ENCODE measurements around the gene AAK1.

The AAK1 gene

DNA sequence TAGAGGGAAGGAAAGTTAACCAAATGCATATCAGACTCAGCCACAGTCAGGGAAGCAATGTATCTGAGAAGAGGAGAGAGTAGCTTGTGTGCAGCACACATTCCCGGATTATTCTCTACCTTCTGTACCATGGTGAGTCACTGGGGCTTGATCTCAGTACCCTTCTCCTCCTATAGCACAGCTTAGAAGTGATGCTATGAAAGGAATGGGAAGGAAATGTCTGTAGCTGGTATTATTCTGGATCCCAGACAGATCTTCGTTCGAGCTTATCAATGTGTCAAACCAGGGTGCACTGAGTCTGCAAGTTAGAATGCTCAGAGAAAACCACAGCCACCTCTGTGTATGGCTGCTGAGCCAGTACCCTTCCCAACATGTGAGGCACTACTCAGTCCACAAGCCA, 118.3 kb downstream of the AAK1 start:
- Histone ChIP-seq H3K27ac (ENCODE audit: poor library complexity, severe bottlenecking) (no peak overlapping the region), H3K9me3 (ENCODE audit: severe bottlenecking) (no peaks in the 10 kb centered on the region), H3K4me1 (ENCODE audit: insufficient read depth, poor library complexity, severe bottlenecking) (no peaks in the 10 kb centered on the region), H3K4me3 (ENCODE audit: severe bottlenecking) (no peak overlapping the region), H3K36me3 (ENCODE audit: low read depth) (peaks cover 11% of the 10 kb centered on the region), H3K27me3 (ENCODE audit: insufficient read depth, poor library complexity, severe bottlenecking) (no peaks in the 10 kb centered on the region)
- DNase-seq (ENCODE audit: low spot score) (no peak), ATAC-seq (ENCODE audit: low read depth) (no peak)
- TF ChIP-seq, protein P1, sequence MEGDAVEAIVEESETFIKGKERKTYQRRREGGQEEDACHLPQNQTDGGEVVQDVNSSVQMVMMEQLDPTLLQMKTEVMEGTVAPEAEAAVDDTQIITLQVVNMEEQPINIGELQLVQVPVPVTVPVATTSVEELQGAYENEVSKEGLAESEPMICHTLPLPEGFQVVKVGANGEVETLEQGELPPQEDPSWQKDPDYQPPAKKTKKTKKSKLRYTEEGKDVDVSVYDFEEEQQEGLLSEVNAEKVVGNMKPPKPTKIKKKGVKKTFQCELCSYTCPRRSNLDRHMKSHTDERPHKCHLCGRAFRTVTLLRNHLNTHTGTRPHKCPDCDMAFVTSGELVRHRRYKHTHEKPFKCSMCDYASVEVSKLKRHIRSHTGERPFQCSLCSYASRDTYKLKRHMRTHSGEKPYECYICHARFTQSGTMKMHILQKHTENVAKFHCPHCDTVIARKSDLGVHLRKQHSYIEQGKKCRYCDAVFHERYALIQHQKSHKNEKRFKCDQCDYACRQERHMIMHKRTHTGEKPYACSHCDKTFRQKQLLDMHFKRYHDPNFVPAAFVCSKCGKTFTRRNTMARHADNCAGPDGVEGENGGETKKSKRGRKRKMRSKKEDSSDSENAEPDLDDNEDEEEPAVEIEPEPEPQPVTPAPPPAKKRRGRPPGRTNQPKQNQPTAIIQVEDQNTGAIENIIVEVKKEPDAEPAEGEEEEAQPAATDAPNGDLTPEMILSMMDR (IDR thresholded peaks at IDR 0.05; ENCODE audit: poor library complexity, severe bottlenecking) = no peak

DNA sequence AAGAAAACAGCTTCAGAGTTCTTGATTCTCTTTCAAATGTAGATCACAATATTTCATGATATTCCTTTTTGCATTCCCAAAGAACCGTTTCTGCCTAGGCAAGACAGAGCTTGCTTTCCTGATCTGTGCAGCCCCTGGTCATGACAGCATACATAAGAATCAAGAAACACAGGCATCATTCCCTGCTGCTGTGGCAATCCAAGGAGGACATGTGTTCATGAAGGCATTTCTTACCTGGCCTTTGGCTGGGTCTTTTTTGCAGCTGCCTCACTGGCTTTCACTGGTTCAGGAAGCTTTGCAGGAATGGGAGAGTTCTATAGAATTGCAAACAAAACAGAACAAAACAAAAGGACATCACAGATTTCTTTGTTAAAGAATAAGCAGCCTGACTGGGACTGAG, 118.7 kb downstream of the AAK1 start:
- H3K9me3 ChIP-seq (ENCODE audit: severe bottlenecking) = no peaks in the 10 kb centered on the region
- no peak for ATAC-seq (ENCODE audit: low read depth)
- TF ChIP-seq, protein P1 (IDR thresholded peaks at IDR 0.05; ENCODE audit: poor library complexity, severe bottlenecking) = no peak
- no peak for DNase-seq (ENCODE audit: low spot score)
- peaks cover 10% of the 10 kb centered on the region for H3K36me3 ChIP-seq (ENCODE audit: low read depth)
- H3K27me3 ChIP-seq (ENCODE audit: insufficient read depth, poor library complexity, severe bottlenecking) = no peaks in the 10 kb centered on the region
- no peak overlapping the region for H3K4me3 ChIP-seq (ENCODE audit: severe bottlenecking)
- no peaks in the 10 kb centered on the region for H3K4me1 ChIP-seq (ENCODE audit: insufficient read depth, poor library complexity, severe bottlenecking)
- H3K27ac ChIP-seq (ENCODE audit: poor library complexity, severe bottlenecking) = no peak overlapping the region

DNA sequence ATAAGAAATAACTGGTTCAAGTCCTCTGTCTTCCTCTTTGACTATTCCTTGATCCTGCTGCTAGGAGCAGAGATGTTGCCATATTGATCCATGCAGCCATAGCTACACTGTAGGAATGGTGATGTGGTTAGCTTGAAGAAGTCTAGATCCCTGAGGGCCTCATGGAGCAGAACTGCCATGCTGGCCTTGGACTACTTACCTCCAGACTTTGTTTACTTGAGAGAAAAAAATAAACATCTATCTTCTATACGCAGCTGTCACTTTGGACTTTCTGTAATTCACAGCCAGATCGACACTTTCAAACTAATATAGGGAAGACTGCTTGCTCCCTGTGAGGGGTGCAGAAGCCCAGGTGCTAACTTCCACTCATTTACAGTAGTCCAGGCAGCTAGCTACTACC, 121.8 kb downstream of the AAK1 start:
- H3K4me3 ChIP-seq (ENCODE audit: severe bottlenecking) = no peak overlapping the region
- H3K27me3 ChIP-seq (ENCODE audit: insufficient read depth, poor library complexity, severe bottlenecking) = no peaks in the 10 kb centered on the region
- ATAC-seq (ENCODE audit: low read depth) (no peak), DNase-seq (ENCODE audit: low spot score) (no peak)
- H3K4me1 ChIP-seq (ENCODE audit: insufficient read depth, poor library complexity, severe bottlenecking) = peaks cover 18% of the 10 kb centered on the region
- H3K9me3 ChIP-seq (ENCODE audit: severe bottlenecking) = no peaks in the 10 kb centered on the region
- H3K27ac ChIP-seq (ENCODE audit: poor library complexity, severe bottlenecking) = no peak overlapping the region
- TF ChIP-seq, protein P1 (IDR thresholded peaks at IDR 0.05; ENCODE audit: poor library complexity, severe bottlenecking) = no peak
- peaks cover 3% of the 10 kb centered on the region for H3K36me3 ChIP-seq (ENCODE audit: low read depth)

DNA sequence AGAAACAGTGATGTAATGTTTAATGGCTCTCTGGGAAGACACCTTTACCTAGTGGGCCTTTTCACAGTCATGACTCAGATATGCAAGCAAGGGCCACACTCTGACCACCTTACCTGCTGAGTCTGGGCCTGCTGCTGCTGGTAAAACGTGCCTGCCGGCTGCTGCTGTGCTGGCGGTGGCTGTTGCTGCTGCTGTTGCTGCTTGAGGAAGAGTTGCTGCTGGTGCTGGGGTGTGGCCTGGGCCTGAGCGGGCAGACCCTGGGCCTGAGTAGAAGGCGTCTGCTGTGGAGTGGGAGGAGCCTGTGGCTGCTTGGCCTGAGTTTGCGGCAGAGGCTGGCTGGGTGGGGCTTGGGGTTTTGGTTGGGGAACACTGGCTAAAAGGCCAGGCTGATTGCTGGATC, 124.7 kb downstream of the AAK1 start:
- TF ChIP-seq, protein P1 (IDR thresholded peaks at IDR 0.05; ENCODE audit: poor library complexity, severe bottlenecking) = no peak
- no peaks in the 10 kb centered on the region for H3K27me3 ChIP-seq (ENCODE audit: insufficient read depth, poor library complexity, severe bottlenecking)
- H3K4me1 ChIP-seq (ENCODE audit: insufficient read depth, poor library complexity, severe bottlenecking) = peaks cover 18% of the 10 kb centered on the region
- no peak overlapping the region for H3K4me3 ChIP-seq (ENCODE audit: severe bottlenecking)
- H3K9me3 ChIP-seq (ENCODE audit: severe bottlenecking) = no peaks in the 10 kb centered on the region
- DNase-seq (ENCODE audit: low spot score) (peak; percentile 87), ATAC-seq (ENCODE audit: low read depth) (peak; percentile 97)
- H3K27ac ChIP-seq (ENCODE audit: poor library complexity, severe bottlenecking) = peak overlapping the region; percentile 37
- peaks cover 4% of the 10 kb centered on the region for H3K36me3 ChIP-seq (ENCODE audit: low read depth)

DNA sequence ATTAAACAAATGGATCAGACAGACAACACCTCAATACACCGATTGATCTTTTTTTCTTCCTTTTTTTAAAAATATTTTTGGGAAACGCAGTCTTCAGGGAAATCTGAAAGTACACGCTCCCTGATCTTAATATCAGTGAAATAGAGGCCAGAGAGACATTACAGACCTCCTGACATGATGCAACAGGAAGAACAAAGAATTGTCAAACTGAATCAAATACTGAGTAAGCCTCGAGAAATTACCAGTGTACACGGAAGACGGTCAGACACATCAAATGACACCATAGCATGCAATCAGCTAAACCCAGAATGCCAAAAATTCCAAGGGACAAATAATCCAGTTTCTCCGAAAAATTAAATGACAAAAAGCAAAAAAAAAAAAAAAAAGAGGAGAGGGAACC, 126.1 kb downstream of the AAK1 start:
- ATAC-seq (ENCODE audit: low read depth) (no peak), DNase-seq (ENCODE audit: low spot score) (no peak)
- Histone ChIP-seq H3K4me3 (ENCODE audit: severe bottlenecking) (no peak overlapping the region), H3K9me3 (ENCODE audit: severe bottlenecking) (no peaks in the 10 kb centered on the region), H3K27me3 (ENCODE audit: insufficient read depth, poor library complexity, severe bottlenecking) (no peaks in the 10 kb centered on the region), H3K27ac (ENCODE audit: poor library complexity, severe bottlenecking) (peak overlapping the region; percentile 37), H3K36me3 (ENCODE audit: low read depth) (peaks cover 10% of the 10 kb centered on the region), H3K4me1 (ENCODE audit: insufficient read depth, poor library complexity, severe bottlenecking) (peaks cover 18% of the 10 kb centered on the region)
- TF ChIP-seq, protein P1 (IDR thresholded peaks at IDR 0.05; ENCODE audit: poor library complexity, severe bottlenecking) = no peak

Data from RWPE2 (cell line).